ENCODE data around the gene RIN2.

The RIN2 gene

DNA sequence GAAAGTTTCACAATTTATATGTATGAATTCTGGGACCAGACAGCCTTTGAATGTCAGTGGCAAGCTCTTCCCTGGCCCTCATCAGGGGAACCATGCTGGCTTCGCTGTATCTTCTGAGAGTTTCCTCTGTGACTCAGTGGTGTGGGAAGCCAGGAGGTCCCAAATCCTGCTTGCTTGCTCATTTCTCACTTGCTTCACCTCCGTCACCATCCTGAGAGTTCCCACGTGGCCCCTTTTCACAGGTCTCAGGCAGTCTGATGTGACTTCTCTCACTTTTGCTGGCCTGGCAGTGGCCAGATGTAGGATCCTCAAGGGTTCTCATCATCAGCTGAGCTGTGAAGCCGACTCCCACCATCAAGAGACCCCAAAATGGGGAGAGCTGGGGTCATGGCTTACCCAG, 28.4 kb upstream of the RIN2 start:
- Histone ChIP-seq H3K4me3 (ENCODE audit: low read depth in 1 of 2, low read length in 1 of 2) (no peak overlapping the region), H3K4me1 (ENCODE audit: control insufficient read depth in 1 of 2, insufficient read depth in 1 of 2, low read depth in 1 of 2, low read length in 1 of 2) (no peaks in the 10 kb centered on the region), H3K36me3 (no peaks in the 10 kb centered on the region), H3K27me3 (no peaks in the 10 kb centered on the region), H3K9me3 (no peaks in the 10 kb centered on the region), H3K27ac (no peak overlapping the region)
- TF ChIP-seq, protein P1, sequence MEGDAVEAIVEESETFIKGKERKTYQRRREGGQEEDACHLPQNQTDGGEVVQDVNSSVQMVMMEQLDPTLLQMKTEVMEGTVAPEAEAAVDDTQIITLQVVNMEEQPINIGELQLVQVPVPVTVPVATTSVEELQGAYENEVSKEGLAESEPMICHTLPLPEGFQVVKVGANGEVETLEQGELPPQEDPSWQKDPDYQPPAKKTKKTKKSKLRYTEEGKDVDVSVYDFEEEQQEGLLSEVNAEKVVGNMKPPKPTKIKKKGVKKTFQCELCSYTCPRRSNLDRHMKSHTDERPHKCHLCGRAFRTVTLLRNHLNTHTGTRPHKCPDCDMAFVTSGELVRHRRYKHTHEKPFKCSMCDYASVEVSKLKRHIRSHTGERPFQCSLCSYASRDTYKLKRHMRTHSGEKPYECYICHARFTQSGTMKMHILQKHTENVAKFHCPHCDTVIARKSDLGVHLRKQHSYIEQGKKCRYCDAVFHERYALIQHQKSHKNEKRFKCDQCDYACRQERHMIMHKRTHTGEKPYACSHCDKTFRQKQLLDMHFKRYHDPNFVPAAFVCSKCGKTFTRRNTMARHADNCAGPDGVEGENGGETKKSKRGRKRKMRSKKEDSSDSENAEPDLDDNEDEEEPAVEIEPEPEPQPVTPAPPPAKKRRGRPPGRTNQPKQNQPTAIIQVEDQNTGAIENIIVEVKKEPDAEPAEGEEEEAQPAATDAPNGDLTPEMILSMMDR (IDR thresholded peaks at IDR 0.05), result no peak

DNA sequence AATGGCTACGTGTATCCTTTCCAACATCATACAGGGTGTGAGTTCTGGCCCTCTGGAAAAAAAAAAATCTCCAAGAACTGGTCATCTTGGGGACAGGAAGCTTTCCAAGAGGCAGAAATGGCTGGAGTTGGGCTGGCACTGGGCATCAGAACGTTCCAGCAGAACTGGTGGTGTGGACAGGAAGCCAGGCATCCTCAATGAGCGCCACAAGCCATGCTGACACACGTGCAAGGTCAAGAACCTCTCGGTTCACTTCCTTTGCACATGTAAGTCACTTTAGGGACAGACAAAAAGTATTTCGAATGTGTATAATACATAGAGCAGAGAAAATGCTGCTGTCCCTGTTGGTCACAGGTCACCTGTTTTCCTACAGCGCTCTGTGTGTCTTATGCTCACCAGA, 27.4 kb upstream of the RIN2 start:
- H3K36me3 ChIP-seq, result no peaks in the 10 kb centered on the region
- no peaks in the 10 kb centered on the region for H3K4me1 ChIP-seq (ENCODE audit: control insufficient read depth in 1 of 2, insufficient read depth in 1 of 2, low read depth in 1 of 2, low read length in 1 of 2)

DNA sequence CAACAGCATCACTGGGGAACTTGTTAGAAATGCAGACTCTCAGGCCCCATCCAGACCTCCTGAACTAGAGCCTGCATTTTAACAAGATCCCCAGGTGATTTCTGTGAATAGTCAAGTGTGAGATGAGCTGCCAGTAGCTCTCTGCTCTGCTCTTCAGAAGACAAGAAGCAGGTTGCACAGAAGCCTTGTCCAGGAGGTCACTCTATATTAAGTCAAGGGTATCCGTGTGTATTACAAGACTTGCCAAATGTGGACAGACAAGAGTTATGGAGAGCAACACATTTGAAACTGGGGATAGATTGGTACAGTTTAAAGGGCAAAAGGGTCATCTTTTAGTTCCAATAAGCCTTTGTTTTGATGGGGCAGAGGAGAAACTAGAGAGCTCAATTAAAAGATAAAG, 23.2 kb upstream of the RIN2 start:
- Histone ChIP-seq H3K27ac (no peak overlapping the region), H3K27me3 (no peaks in the 10 kb centered on the region), H3K4me1 (ENCODE audit: control insufficient read depth in 1 of 2, insufficient read depth in 1 of 2, low read depth in 1 of 2, low read length in 1 of 2) (no peaks in the 10 kb centered on the region), H3K36me3 (no peaks in the 10 kb centered on the region), H3K4me3 (ENCODE audit: low read depth in 1 of 2, low read length in 1 of 2) (no peak overlapping the region), H3K9me3 (no peaks in the 10 kb centered on the region)
- TF ChIP-seq, protein P1 (IDR thresholded peaks at IDR 0.05), result no peak

More for the DNA sequence above, 27.4 kb upstream of the RIN2 start:
- H3K4me3 ChIP-seq (ENCODE audit: low read depth in 1 of 2, low read length in 1 of 2), result no peak overlapping the region
- no peaks in the 10 kb centered on the region for H3K9me3 ChIP-seq
- TF ChIP-seq, protein P1 (IDR thresholded peaks at IDR 0.05), result no peak
- H3K27me3 ChIP-seq, result no peaks in the 10 kb centered on the region
- H3K27ac ChIP-seq, result no peak overlapping the region

DNA sequence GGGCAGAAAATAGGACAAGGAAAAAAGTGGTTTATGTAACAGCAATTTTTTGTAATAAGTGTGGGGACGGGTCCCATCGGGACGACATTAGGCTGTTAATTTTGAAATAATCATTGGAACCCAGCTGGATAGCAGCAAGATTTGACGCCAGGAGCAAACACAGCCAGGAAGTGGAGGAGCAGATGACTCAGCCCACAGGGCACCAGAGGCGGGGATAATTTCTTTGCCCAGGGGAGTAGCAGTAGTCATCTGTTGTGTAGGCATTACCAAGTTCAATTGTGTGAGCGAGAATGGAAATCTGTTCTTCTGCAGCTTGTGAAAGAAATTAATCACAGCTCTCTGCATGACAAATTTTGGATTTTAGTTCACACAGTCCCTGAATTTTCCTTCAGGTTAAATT, 22.6 kb upstream of the RIN2 start:
- no peaks in the 10 kb centered on the region for H3K27me3 ChIP-seq

DNA sequence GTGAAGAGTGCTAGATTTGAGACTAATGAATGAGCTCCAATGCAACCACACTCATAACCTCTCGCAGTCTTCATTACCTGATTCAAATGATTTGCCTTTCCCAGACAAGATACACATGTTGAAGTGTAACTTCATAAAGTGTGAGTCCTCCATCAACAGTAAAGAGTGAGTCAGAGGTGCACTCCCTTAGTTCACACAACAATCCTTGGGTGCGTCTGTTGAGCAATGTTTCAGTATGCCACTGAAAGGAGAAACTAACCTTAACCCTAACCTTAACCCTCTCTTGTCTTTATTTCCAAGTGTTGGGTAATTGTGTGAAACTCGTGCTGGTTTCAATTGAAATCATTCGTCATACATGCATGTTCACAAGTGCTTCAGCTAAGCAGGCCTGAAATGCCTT, 21.0 kb upstream of the RIN2 start:
- H3K4me1 ChIP-seq (ENCODE audit: control insufficient read depth in 1 of 2, insufficient read depth in 1 of 2, low read depth in 1 of 2, low read length in 1 of 2), result no peaks in the 10 kb centered on the region
- H3K36me3 ChIP-seq, result no peaks in the 10 kb centered on the region
- no peak overlapping the region for H3K4me3 ChIP-seq (ENCODE audit: low read depth in 1 of 2, low read length in 1 of 2)
- H3K9me3 ChIP-seq, result no peaks in the 10 kb centered on the region
- no peak overlapping the region for H3K27ac ChIP-seq
- H3K27me3 ChIP-seq, result no peaks in the 10 kb centered on the region
- TF ChIP-seq, protein P1 (IDR thresholded peaks at IDR 0.05), result no peak

More for the DNA sequence above, 22.6 kb upstream of the RIN2 start:
- Histone ChIP-seq H3K9me3 (no peaks in the 10 kb centered on the region), H3K36me3 (no peaks in the 10 kb centered on the region), H3K27ac (no peak overlapping the region), H3K4me1 (ENCODE audit: control insufficient read depth in 1 of 2, insufficient read depth in 1 of 2, low read depth in 1 of 2, low read length in 1 of 2) (no peaks in the 10 kb centered on the region), H3K4me3 (ENCODE audit: low read depth in 1 of 2, low read length in 1 of 2) (no peak overlapping the region)
- TF ChIP-seq, protein P1 (IDR thresholded peaks at IDR 0.05), result no peak

DNA sequence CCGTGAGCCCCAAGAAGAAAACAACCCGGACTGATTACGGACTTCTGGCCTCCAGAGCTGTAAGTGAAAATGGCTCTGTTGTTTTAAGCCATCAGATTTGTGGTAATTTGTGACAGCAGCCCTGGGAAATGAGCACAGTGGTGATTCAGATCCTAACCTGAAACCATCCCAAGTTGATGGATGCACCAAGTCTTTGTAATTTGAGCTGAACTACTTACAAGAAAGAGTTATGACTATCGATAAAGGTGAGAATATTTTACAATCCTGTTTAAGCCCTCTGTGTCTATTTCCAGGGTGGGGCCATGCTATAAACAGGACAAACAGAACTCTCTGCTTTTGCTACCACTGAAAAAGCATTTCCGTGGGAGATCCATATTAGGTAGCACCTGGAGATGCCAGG, 19.1 kb upstream of the RIN2 start:
- TF ChIP-seq, protein P1 (IDR thresholded peaks at IDR 0.05), result no peak
- H3K36me3 ChIP-seq, result no peaks in the 10 kb centered on the region
- H3K27ac ChIP-seq, result no peak overlapping the region
- H3K27me3 ChIP-seq, result no peaks in the 10 kb centered on the region
- peaks cover 5 to 6% of the 10 kb centered on the region in 2 experiments for H3K4me1 ChIP-seq (ENCODE audit: control insufficient read depth in 1 of 2, insufficient read depth in 1 of 2, low read depth in 1 of 2, low read length in 1 of 2)
- no peaks in the 10 kb centered on the region for H3K9me3 ChIP-seq
- H3K4me3 ChIP-seq (ENCODE audit: low read depth in 1 of 2, low read length in 1 of 2), result no peak overlapping the region
